Measurements from ENCODE around the gene NDUFAF5.
A peak's percentile ranks its signal among the peaks of the same experiment; 100 is the strongest.

The NDUFAF5 gene

GRCh38 chr20:13855613-13856012 is 70.8 kb downstream of the NDUFAF5 start:
- no peaks in the 10 kb centered on the region for H3K27me3 ChIP-seq (ENCODE audit: control insufficient read depth in 1 of 2, insufficient read depth in 2 of 2, low read length in 2 of 2)
- H3K27ac ChIP-seq (ENCODE audit: low read length): no peak overlapping the region

GRCh38 chr20:13856354-13856753 is 71.5 kb downstream of the NDUFAF5 start:
- no peak overlapping the region for H3K9ac ChIP-seq (ENCODE audit: low read length in 2 of 2)
- no peaks in the 10 kb centered on the region for H3K9me3 ChIP-seq (ENCODE audit: control insufficient read depth in 2 of 2, low read length in 2 of 2)
- no peaks in the 10 kb centered on the region for H3K36me3 ChIP-seq (ENCODE audit: control insufficient read depth in 2 of 2, insufficient read depth in 2 of 2, low read length in 2 of 2)
- no peaks in the 10 kb centered on the region for H3K27me3 ChIP-seq (ENCODE audit: control insufficient read depth in 1 of 2, insufficient read depth in 2 of 2, low read length in 2 of 2)
- H3K27ac ChIP-seq (ENCODE audit: low read length): no peak overlapping the region
- H3K4me1 ChIP-seq (ENCODE audit: control insufficient read depth, insufficient read depth, low read length): peaks cover 19% of the 10 kb centered on the region
- H3K4me3 ChIP-seq (ENCODE audit: low read length in 2 of 2): no peak overlapping the region

More at GRCh38 chr20:13855613-13856012, 70.8 kb downstream of the NDUFAF5 start:
- Histone ChIP-seq H3K9me3 (ENCODE audit: control insufficient read depth in 2 of 2, low read length in 2 of 2) (no peaks in the 10 kb centered on the region), H3K36me3 (ENCODE audit: control insufficient read depth in 2 of 2, insufficient read depth in 2 of 2, low read length in 2 of 2) (no peaks in the 10 kb centered on the region), H3K4me3 (ENCODE audit: low read length in 2 of 2) (no peak overlapping the region), H3K9ac (ENCODE audit: low read length in 2 of 2) (no peak overlapping the region), H3K4me1 (ENCODE audit: control insufficient read depth, insufficient read depth, low read length) (peaks cover 21% of the 10 kb centered on the region)

- H3K4me1 ChIP-seq (ENCODE audit: control insufficient read depth, insufficient read depth, low read length): peaks cover 14% of the 10 kb centered on the region
- H3K9ac ChIP-seq (ENCODE audit: low read length in 2 of 2): no peak overlapping the region
- no peak overlapping the region for H3K4me3 ChIP-seq (ENCODE audit: low read length in 2 of 2)
- H3K27me3 ChIP-seq (ENCODE audit: control insufficient read depth in 1 of 2, insufficient read depth in 2 of 2, low read length in 2 of 2): no peaks in the 10 kb centered on the region
- no peaks in the 10 kb centered on the region for H3K36me3 ChIP-seq (ENCODE audit: control insufficient read depth in 2 of 2, insufficient read depth in 2 of 2, low read length in 2 of 2)
- H3K9me3 ChIP-seq (ENCODE audit: control insufficient read depth in 2 of 2, low read length in 2 of 2): no peaks in the 10 kb centered on the region
- H3K27ac ChIP-seq (ENCODE audit: low read length): no peak overlapping the region
Measured at GRCh38 chr20:13857304-13857703, 72.5 kb downstream of the NDUFAF5 start.

- Histone ChIP-seq H3K9ac (ENCODE audit: low read length in 2 of 2) (no peak overlapping the region), H3K27ac (ENCODE audit: low read length) (no peak overlapping the region), H3K4me1 (ENCODE audit: control insufficient read depth, insufficient read depth, low read length) (peaks cover 14% of the 10 kb centered on the region), H3K36me3 (ENCODE audit: control insufficient read depth in 2 of 2, insufficient read depth in 2 of 2, low read length in 2 of 2) (no peaks in the 10 kb centered on the region), H3K4me3 (ENCODE audit: low read length in 2 of 2) (no peak overlapping the region), H3K27me3 (ENCODE audit: control insufficient read depth in 1 of 2, insufficient read depth in 2 of 2, low read length in 2 of 2) (no peaks in the 10 kb centered on the region), H3K9me3 (ENCODE audit: control insufficient read depth in 2 of 2, low read length in 2 of 2) (no peaks in the 10 kb centered on the region)
Measured at GRCh38 chr20:13857961-13858360, 73.1 kb downstream of the NDUFAF5 start.

GRCh38 chr20:13858439-13858838 is 73.6 kb downstream of the NDUFAF5 start:
- Histone ChIP-seq H3K4me1 (ENCODE audit: control insufficient read depth, insufficient read depth, low read length) (peaks cover 14% of the 10 kb centered on the region), H3K36me3 (ENCODE audit: control insufficient read depth in 2 of 2, insufficient read depth in 2 of 2, low read length in 2 of 2) (no peaks in the 10 kb centered on the region), H3K27ac (ENCODE audit: low read length) (no peak overlapping the region), H3K27me3 (ENCODE audit: control insufficient read depth in 1 of 2, insufficient read depth in 2 of 2, low read length in 2 of 2) (no peaks in the 10 kb centered on the region), H3K9ac (ENCODE audit: low read length in 2 of 2) (no peak overlapping the region), H3K4me3 (ENCODE audit: low read length in 2 of 2) (no peak overlapping the region), H3K9me3 (ENCODE audit: control insufficient read depth in 2 of 2, low read length in 2 of 2) (no peaks in the 10 kb centered on the region)

- H3K36me3 ChIP-seq (ENCODE audit: control insufficient read depth in 2 of 2, insufficient read depth in 2 of 2, low read length in 2 of 2): no peaks in the 10 kb centered on the region
- H3K4me1 ChIP-seq (ENCODE audit: control insufficient read depth, insufficient read depth, low read length): peaks cover 14% of the 10 kb centered on the region
- no peaks in the 10 kb centered on the region for H3K27me3 ChIP-seq (ENCODE audit: control insufficient read depth in 1 of 2, insufficient read depth in 2 of 2, low read length in 2 of 2)
- no peak overlapping the region for H3K9ac ChIP-seq (ENCODE audit: low read length in 2 of 2)
- H3K27ac ChIP-seq (ENCODE audit: low read length): no peak overlapping the region
- no peaks in the 10 kb centered on the region for H3K9me3 ChIP-seq (ENCODE audit: control insufficient read depth in 2 of 2, low read length in 2 of 2)
- no peak overlapping the region for H3K4me3 ChIP-seq (ENCODE audit: low read length in 2 of 2)
Measured at GRCh38 chr20:13858871-13859270, 74.0 kb downstream of the NDUFAF5 start.

- Histone ChIP-seq H3K4me3 (ENCODE audit: low read length in 2 of 2) (no peak overlapping the region), H3K36me3 (ENCODE audit: control insufficient read depth in 2 of 2, insufficient read depth in 2 of 2, low read length in 2 of 2) (no peaks in the 10 kb centered on the region), H3K27ac (ENCODE audit: low read length) (no peak overlapping the region), H3K9ac (ENCODE audit: low read length in 2 of 2) (no peak overlapping the region), H3K27me3 (ENCODE audit: control insufficient read depth in 1 of 2, insufficient read depth in 2 of 2, low read length in 2 of 2) (no peaks in the 10 kb centered on the region), H3K4me1 (ENCODE audit: control insufficient read depth, insufficient read depth, low read length) (peaks cover 38% of the 10 kb centered on the region), H3K9me3 (ENCODE audit: control insufficient read depth in 2 of 2, low read length in 2 of 2) (no peaks in the 10 kb centered on the region)
Measured at GRCh38 chr20:13862245-13862644, 77.4 kb downstream of the NDUFAF5 start.

- H3K4me1 ChIP-seq (ENCODE audit: control insufficient read depth, insufficient read depth, low read length): peaks cover 34% of the 10 kb centered on the region
- H3K9me3 ChIP-seq (ENCODE audit: control insufficient read depth in 2 of 2, low read length in 2 of 2): no peaks in the 10 kb centered on the region
- H3K27ac ChIP-seq (ENCODE audit: low read length): no peak overlapping the region
- H3K4me3 ChIP-seq (ENCODE audit: low read length in 2 of 2): no peak overlapping the region
- no peaks in the 10 kb centered on the region for H3K36me3 ChIP-seq (ENCODE audit: control insufficient read depth in 2 of 2, insufficient read depth in 2 of 2, low read length in 2 of 2)
- no peak overlapping the region for H3K9ac ChIP-seq (ENCODE audit: low read length in 2 of 2)
- H3K27me3 ChIP-seq (ENCODE audit: control insufficient read depth in 1 of 2, insufficient read depth in 2 of 2, low read length in 2 of 2): no peaks in the 10 kb centered on the region
Measured at GRCh38 chr20:13863244-13863643, 78.4 kb downstream of the NDUFAF5 start.

GRCh38 chr20:13865156-13865555 is 80.3 kb downstream of the NDUFAF5 start:
- H3K4me3 ChIP-seq (ENCODE audit: low read length in 2 of 2): no peak overlapping the region
- peak overlapping the region; percentile 37 for H3K27ac ChIP-seq (ENCODE audit: low read length)
- no peaks in the 10 kb centered on the region for H3K9me3 ChIP-seq (ENCODE audit: control insufficient read depth in 2 of 2, low read length in 2 of 2)
- H3K9ac ChIP-seq (ENCODE audit: low read length in 2 of 2): peak overlapping the region in 1 of 2 donors; percentile 19
- peaks cover 32% of the 10 kb centered on the region for H3K4me1 ChIP-seq (ENCODE audit: control insufficient read depth, insufficient read depth, low read length)
- no peaks in the 10 kb centered on the region for H3K27me3 ChIP-seq (ENCODE audit: control insufficient read depth in 1 of 2, insufficient read depth in 2 of 2, low read length in 2 of 2)
- no peaks in the 10 kb centered on the region for H3K36me3 ChIP-seq (ENCODE audit: control insufficient read depth in 2 of 2, insufficient read depth in 2 of 2, low read length in 2 of 2)

GRCh38 chr20:13865791-13866351 is 81.0 kb downstream of the NDUFAF5 start:
- H3K9me3 ChIP-seq (ENCODE audit: control insufficient read depth in 2 of 2, low read length in 2 of 2): no peaks in the 10 kb centered on the region
- no peaks in the 10 kb centered on the region for H3K27me3 ChIP-seq (ENCODE audit: control insufficient read depth in 1 of 2, insufficient read depth in 2 of 2, low read length in 2 of 2)
- peak overlapping the region in 1 of 2 donors; percentile 50 for H3K4me3 ChIP-seq (ENCODE audit: low read length in 2 of 2)
- peak overlapping the region in 1 of 2 donors; percentile 19 for H3K9ac ChIP-seq (ENCODE audit: low read length in 2 of 2)
- H3K27ac ChIP-seq (ENCODE audit: low read length): peak overlapping the region; percentile 37
- H3K36me3 ChIP-seq (ENCODE audit: control insufficient read depth in 2 of 2, insufficient read depth in 2 of 2, low read length in 2 of 2): no peaks in the 10 kb centered on the region
- H3K4me1 ChIP-seq (ENCODE audit: control insufficient read depth, insufficient read depth, low read length): peaks cover 36% of the 10 kb centered on the region

GRCh38 chr20:13868331-13868730 is 83.5 kb downstream of the NDUFAF5 start:
- Histone ChIP-seq H3K36me3 (ENCODE audit: control insufficient read depth in 2 of 2, insufficient read depth in 2 of 2, low read length in 2 of 2) (no peaks in the 10 kb centered on the region), H3K4me3 (ENCODE audit: low read length in 2 of 2) (no peak overlapping the region), H3K4me1 (ENCODE audit: control insufficient read depth, insufficient read depth, low read length) (peaks cover 36% of the 10 kb centered on the region), H3K9me3 (ENCODE audit: control insufficient read depth in 2 of 2, low read length in 2 of 2) (no peaks in the 10 kb centered on the region), H3K27me3 (ENCODE audit: control insufficient read depth in 1 of 2, insufficient read depth in 2 of 2, low read length in 2 of 2) (no peaks in the 10 kb centered on the region), H3K27ac (ENCODE audit: low read length) (no peak overlapping the region), H3K9ac (ENCODE audit: low read length in 2 of 2) (no peak overlapping the region)

Measured in stomach smooth muscle (tissue), 2 donors.